MM.1S (cell line): ENCODE measurements around the gene RPL10.
A peak's percentile ranks its signal among the peaks of the same experiment; 100 is the strongest.

ENCODE experiments used
- DNase-seq: peaks from one replicate; pipeline ENCODE4 v3.0.0-alpha.2; 2015
- H2AFZ ChIP-seq: fragments of 300-600 bp; sonication (generic); 2 replicates; pipeline ENCODE4 v1.6.0; 2016; ENCODE audit warnings: antibody characterized with exemption, low read length
- H3F3A ChIP-seq: fragments of 300-600 bp; sonication (generic); 2 replicates; pipeline ENCODE4 v1.6.1; 2016; ENCODE audit warnings: mild to moderate bottlenecking, antibody characterized with exemption, low read length, moderate library complexity, mixed read lengths; ENCODE audit not compliant: insufficient read depth
- H3K27ac ChIP-seq: fragments of 300-600 bp; sonication (generic); 2 replicates; pipeline ENCODE4 v1.5.1; 2016; ENCODE audit warnings: mild to moderate bottlenecking, low read length
- H3K27me3 ChIP-seq: fragments of 300-600 bp; sonication (generic); replicated peaks from 2 replicates; pipeline ENCODE4 v1.6.0; 2016; ENCODE audit warnings: low read length; ENCODE audit not compliant: insufficient read depth
- H3K36me3 ChIP-seq: fragments of 300-600 bp; sonication (generic); replicated peaks from 2 replicates; pipeline ENCODE4 v1.6.1; 2016; ENCODE audit warnings: mild to moderate bottlenecking, low read length, mixed read lengths; ENCODE audit not compliant: insufficient read depth
- H3K4me1 ChIP-seq: fragments of 300-600 bp; sonication (generic); 2 replicates; pipeline ENCODE4 v1.6.1; 2016; ENCODE audit warnings: low read length, mixed read lengths
- H3K4me2 ChIP-seq: fragments of 300-600 bp; sonication (generic); 2 replicates; pipeline ENCODE4 v1.6.0; 2016; ENCODE audit warnings: low read depth, low read length
- H3K4me3 ChIP-seq: fragments of 300-600 bp; sonication (generic); 2 replicates; pipeline ENCODE4 v1.5.1; 2016; ENCODE audit warnings: low read length, mixed read lengths
- H3K79me2 ChIP-seq: fragments of 300-600 bp; sonication (generic); 2 replicates; pipeline ENCODE4 v1.6.1; 2016; ENCODE audit warnings: mixed run types, low read length, mixed read lengths
- H3K9ac ChIP-seq: fragments of 300-600 bp; sonication (generic); 2 replicates; pipeline ENCODE4 v1.6.1; 2016; ENCODE audit warnings: low read length, mixed read lengths
- H3K9me2 ChIP-seq: fragments of 300-600 bp; sonication (generic); replicated peaks from 2 replicates; pipeline ENCODE4 v1.6.1; 2016; ENCODE audit warnings: mild to moderate bottlenecking, low read length, mixed read lengths; ENCODE audit not compliant: insufficient read depth
- H3K9me3 ChIP-seq: fragments of 300-600 bp; sonication (generic); replicated peaks from 2 replicates; pipeline ENCODE4 v1.6.1; 2016; ENCODE audit warnings: mild to moderate bottlenecking, low read length, mixed read lengths; ENCODE audit not compliant: insufficient read depth
- H4K20me1 ChIP-seq: fragments of 300-600 bp; sonication (generic); 2 replicates; pipeline ENCODE4 v1.6.1; 2016; ENCODE audit warnings: mild to moderate bottlenecking, low read length, moderate library complexity, mixed read lengths; ENCODE audit not compliant: insufficient read depth
- EZH2 ChIP-seq: fragments of 300-600 bp; sonication (generic); optimal IDR thresholded peaks from 2 replicates; pipeline ENCODE3; 2017; ENCODE audit warnings: low read depth, mild to moderate bottlenecking, antibody characterized with exemption, low read length, mixed read lengths
- EZH2phosphoT487 ChIP-seq: fragments of 300-600 bp; sonication (generic); IDR thresholded peaks from 2 replicates; pipeline ENCODE4 v1.6.1; 2018; ENCODE audit warnings: antibody characterized with exemption, low read length
- TF ChIP-seq, protein P1 (sequence below): fragments of 300-600 bp; sonication (generic); IDR thresholded peaks from 2 replicates; pipeline ENCODE4 v1.5.1; 2016; ENCODE audit warnings: antibody characterized with exemption, low read length, mixed read lengths

RPL10 gene

DNA sequence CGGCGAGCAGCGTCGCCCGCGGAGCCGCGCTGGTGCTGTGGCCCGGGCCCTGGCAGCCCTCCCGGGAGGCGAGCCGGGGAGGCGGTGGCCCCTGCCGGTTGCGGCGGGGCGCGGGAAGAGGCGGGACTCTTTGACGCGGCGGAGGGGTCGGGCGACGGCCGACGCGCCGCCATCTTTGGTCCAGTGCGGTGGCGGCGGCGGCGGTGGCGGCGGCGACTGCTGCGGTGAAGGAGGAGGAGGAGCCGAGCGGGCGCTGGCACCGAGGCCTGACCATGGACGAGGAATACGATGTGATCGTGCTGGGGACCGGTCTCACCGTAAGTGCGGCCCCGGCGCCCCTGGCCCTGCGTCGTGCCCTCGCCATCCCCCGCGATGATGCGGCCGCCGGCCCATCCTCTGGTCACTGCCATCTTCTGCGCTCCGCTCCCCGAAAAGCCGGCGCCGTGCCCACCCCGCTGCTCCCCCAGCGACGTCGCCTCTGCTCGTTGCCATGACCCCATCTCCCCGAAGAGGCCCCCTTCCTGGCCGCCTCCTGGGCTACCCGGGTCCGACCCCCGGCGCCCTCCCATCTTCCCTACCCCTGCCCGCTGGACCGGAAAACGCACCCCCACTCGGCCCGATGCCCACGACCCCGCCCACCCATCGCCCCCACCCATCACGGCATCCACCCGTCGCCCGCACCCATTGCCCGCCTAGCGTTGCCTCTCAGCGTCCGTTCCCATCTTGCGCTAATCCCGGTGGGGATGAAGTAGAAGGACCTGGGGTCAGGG is 39.0 kb downstream of the RPL10 start, which contains the start of gene GDI1:
GDI1 (plus strand) TSS at position 172 of the 770 bp plus-strand sequence; CDS start at position 273, 101 bp downstream.
- peak; percentile 20 for DNase-seq
- TF ChIP-seq, protein P1, sequence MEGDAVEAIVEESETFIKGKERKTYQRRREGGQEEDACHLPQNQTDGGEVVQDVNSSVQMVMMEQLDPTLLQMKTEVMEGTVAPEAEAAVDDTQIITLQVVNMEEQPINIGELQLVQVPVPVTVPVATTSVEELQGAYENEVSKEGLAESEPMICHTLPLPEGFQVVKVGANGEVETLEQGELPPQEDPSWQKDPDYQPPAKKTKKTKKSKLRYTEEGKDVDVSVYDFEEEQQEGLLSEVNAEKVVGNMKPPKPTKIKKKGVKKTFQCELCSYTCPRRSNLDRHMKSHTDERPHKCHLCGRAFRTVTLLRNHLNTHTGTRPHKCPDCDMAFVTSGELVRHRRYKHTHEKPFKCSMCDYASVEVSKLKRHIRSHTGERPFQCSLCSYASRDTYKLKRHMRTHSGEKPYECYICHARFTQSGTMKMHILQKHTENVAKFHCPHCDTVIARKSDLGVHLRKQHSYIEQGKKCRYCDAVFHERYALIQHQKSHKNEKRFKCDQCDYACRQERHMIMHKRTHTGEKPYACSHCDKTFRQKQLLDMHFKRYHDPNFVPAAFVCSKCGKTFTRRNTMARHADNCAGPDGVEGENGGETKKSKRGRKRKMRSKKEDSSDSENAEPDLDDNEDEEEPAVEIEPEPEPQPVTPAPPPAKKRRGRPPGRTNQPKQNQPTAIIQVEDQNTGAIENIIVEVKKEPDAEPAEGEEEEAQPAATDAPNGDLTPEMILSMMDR = no peak
- no peak for TF ChIP-seq EZH2
- TF ChIP-seq EZH2phosphoT487 = no peak
- Histone ChIP-seq H3K27me3 (no peaks in the 10 kb centered on the region), H3K4me3 (peak within 1 kb of the TSS; percentile 73), H3K27ac (no peak within 1 kb of the TSS), H3K36me3 (no peaks in the 10 kb centered on the region), H3K9me2 (no peaks in the 10 kb centered on the region), H3K4me1 (0 out of 2 replicates have a peak, but pooled peaks cover 7% of the 10 kb centered on the region), H3K9me3 (no peaks in the 10 kb centered on the region), H3K4me2 (peak within 1 kb of the TSS; percentile 70), H3K9ac (peak within 1 kb of the TSS; percentile 46; the same call in 1 of the 2 replicates), H3K79me2 (peaks cover 33% of the 10 kb centered on the region), H2AFZ (no peak within 1 kb of the TSS), H3F3A (no peaks in the 10 kb centered on the region), H4K20me1 (no peaks in the 10 kb centered on the region)

- H3K27ac ChIP-seq = no peak overlapping the region
- H3K27me3 ChIP-seq = no peaks in the 10 kb centered on the region
- H3K9me3 ChIP-seq = no peaks in the 10 kb centered on the region
These were observed 40.1 kb downstream of the RPL10 start for GRCh38 chrX:154437971-154438893.

GRCh38 chrX:154439841-154440240 is 41.7 kb downstream of the RPL10 start:
- Histone ChIP-seq H4K20me1 (no peaks in the 10 kb centered on the region), H3K4me1 (0 out of 2 replicates have a peak, but pooled peaks cover 7% of the 10 kb centered on the region), H2AFZ (no peak overlapping the region), H3K4me2 (no peak overlapping the region), H3K9me2 (no peaks in the 10 kb centered on the region), H3K27me3 (no peaks in the 10 kb centered on the region), H3K27ac (no peak overlapping the region), H3K79me2 (peaks cover 38% of the 10 kb centered on the region), H3K9me3 (no peaks in the 10 kb centered on the region), H3K36me3 (no peaks in the 10 kb centered on the region), H3F3A (peaks cover 8% of the 10 kb centered on the region), H3K9ac (no peak overlapping the region), H3K4me3 (no peak overlapping the region)
- no peak for DNase-seq
- TF ChIP-seq, protein P1 = no peak
- TF ChIP-seq EZH2 (no peak), EZH2phosphoT487 (no peak)

More at GRCh38 chrX:154437971-154438893, 40.1 kb downstream of the RPL10 start:
- peak overlapping the region; percentile 73 for H3K4me3 ChIP-seq
- no peak for DNase-seq
- H3K4me2 ChIP-seq = peak overlapping the region; percentile 70
- H3F3A ChIP-seq = peaks cover 4% of the 10 kb centered on the region; the same call in 1 of the 2 replicates
- no peaks in the 10 kb centered on the region for H4K20me1 ChIP-seq
- H3K9ac ChIP-seq = peak overlapping the region; percentile 31; the same call in 1 of the 2 replicates
- no peaks in the 10 kb centered on the region for H3K9me2 ChIP-seq
- 0 out of 2 replicates have a peak, but pooled peaks cover 7% of the 10 kb centered on the region for H3K4me1 ChIP-seq
- TF ChIP-seq EZH2phosphoT487 = no peak
- TF ChIP-seq, protein P1 = no peak
- TF ChIP-seq EZH2 = no peak
- no peaks in the 10 kb centered on the region for H3K36me3 ChIP-seq
- H2AFZ ChIP-seq = no peak overlapping the region
- H3K79me2 ChIP-seq = peaks cover 33% of the 10 kb centered on the region
